NCI-H226 (cell line): ENCODE results near the gene MPPED1.

Source experiments
- DNase-seq: peaks from one replicate; pipeline ENCODE4 v3.0.0-alpha.2; 2015

MPPED1 gene

DNA sequence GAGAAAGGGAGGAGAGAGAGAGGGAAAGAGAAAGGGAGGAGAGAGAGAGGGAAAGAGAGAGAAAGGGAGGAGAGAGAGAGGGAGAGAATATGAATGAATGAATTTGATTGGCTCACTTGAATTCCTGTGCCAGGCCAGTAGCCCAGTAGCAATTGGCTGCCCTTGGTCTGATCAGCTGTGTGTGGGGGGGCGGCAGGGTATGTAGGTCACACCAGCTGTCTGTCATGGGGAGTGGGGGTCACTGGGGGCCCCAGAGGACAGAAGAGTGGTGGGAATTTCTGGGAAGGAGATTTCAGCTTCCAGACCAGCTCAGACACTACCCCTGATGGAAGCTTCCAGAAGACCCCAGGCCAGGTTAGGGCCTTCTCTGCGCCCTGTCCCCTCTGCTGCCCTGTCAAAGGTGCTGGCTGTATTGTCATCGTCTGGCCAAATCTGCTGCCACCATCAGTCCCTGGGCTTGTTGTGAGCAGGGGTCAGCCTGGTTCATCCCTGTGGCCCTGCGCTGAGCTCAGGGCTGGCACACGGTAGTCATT lies 21.1 kb downstream of the MPPED1 start:
- DNase-seq, result no peak

DNA sequence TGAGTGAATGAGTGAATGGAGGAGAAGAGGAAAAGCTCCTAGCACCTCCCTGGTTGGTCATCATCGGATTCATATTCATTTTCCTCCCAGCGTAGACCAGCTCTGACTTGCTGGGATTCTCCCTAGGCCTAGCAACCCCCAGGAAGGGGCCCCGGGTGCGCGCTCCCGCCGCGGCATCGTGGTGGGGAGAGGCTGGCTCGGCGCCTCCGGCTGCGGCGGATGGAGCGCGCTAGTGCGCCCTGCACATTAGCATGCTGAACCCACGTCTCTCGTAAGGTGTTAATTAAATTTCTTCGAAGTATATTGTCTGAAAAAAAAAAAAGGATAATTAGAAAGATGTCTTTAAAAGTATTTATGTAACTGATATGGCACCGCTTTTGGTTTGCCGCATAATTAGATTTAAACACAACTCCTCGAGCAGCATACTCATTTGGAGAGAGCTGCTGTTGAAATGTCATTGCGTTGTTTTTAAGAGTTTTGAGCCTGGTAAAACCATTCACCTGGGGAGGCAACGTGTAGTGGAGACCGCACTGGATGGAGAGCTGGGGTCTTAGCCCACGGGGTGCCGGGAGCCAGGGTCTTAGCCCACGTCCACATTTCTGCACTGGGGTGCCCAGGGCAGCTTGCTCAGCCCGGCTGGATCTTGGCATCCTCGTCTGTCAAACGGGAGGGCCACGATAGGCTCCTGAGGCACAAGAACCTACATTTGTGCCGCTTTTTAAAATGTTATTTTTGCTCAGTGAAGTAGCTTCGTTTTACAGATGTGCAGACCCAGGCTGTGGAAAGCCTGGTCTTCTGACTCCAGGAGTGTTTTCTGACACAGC lies 21.8 kb downstream of the MPPED1 start:
- DNase-seq, result no peak

DNA sequence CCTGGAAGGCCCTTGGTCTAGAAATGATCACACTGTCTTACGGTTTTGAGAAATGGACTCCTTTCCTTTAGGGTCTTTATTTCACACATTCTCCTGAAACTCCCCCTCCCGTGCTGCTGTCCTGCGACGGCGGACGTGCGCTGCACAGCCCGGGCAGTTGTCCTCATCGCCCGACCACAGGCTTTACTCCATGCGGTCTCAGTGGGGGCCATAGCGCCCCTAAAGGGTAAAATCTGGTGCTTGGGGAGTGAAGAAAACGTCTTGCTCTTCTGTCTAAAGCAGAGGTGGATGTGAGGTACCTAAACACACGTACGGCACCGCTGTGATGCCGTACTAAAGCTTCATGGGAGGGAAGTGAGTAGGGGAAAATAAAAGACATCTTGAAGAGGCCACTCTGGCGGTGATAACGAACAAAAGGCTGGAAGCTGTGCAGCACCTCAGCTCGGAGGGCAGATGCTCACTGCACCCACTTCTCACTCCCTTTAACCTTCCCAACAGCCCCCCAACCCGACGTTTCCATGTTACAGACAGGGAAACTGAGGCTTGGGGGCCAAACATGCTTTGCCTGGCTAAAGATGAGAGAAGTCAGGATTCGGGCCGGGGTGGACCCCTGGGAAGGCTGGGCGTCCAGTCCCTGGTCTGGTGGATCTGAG lies 22.6 kb downstream of the MPPED1 start:
- no peak for DNase-seq

DNA sequence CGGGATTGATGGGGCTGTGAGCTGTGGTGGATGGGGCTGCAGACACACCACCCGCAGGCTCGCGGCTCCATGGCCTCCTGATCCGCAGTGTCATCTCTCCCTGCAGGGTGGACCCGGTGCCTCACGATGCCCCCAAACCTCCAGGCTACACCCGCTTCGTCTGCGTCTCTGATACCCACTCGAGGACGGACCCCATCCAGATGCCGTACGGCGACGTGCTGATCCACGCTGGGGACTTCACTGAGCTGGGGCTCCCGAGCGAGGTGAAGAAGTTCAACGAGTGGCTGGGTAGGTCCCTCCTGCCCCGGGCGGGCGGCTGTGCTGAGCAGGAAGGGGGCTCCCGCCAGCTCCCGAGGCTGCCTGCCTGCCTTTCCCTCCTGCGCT lies 23.1 kb downstream of the MPPED1 start:
- DNase-seq, result no peak

DNA sequence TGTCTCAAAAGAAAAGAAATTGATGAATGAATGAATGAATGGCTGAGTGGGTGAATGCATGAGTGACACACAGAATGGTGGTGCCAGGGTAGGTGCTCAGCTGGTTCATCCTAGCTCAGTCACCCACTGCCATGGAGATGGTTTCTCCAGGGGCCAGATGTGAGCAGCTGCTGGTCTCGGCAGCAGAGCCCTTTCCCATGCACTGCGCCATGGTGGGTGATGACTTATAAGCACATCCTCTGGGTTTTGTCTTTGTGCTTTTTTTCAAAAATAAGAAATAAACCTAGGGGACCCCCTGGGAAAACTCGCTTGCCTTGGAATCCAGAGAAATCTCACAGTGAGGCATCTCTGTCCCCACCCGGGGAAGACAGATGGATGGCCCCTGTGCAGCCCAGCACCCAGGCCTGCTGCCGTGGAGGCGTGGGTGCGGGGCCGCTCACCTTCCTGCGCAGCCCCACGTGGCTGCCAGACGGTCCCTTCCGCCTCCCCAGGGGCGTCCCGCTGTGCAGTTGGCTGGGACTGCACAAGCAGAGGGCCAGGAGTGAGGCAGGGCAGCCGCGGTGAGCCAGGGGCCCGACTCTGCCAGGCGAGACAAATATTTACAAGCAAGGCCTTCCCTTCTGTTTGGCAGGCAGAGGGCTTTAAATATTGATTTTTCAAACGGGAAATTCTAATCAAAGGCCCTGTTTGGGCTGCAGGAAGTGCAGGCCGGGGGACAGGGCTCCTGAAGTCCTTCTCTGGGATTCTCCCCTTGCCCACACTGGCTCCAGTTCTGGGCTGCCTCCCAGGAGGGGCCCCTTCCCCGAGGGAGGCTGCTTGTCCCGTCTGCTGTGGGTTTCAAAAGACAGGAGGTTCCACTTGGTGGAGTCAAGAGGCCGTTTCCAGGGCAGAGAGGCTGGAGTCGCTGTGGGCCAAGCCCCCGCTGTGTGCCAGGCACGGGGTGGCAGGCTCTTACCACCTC lies 24.3 kb downstream of the MPPED1 start:
- no peak for DNase-seq

DNA sequence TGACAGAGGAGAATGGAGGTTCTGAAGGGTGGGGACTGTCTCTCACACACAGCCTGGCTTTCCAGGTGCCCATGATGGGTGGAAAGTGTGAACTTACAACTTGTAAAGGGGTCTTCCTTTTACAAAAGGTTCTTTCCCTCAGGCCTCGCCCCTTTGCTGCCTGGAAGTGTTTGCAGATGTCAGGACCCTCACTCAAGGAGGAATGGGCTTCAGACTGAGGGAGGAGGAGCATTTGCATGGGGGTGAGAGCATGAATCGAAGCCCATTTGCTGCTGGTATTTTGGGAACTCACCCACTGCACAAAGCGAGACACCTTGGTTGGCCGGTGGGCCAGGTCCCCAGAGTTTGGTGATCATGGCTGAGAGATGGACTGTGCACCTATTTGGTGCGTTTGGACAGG lies 25.1 kb downstream of the MPPED1 start:
- DNase-seq, result no peak

DNA sequence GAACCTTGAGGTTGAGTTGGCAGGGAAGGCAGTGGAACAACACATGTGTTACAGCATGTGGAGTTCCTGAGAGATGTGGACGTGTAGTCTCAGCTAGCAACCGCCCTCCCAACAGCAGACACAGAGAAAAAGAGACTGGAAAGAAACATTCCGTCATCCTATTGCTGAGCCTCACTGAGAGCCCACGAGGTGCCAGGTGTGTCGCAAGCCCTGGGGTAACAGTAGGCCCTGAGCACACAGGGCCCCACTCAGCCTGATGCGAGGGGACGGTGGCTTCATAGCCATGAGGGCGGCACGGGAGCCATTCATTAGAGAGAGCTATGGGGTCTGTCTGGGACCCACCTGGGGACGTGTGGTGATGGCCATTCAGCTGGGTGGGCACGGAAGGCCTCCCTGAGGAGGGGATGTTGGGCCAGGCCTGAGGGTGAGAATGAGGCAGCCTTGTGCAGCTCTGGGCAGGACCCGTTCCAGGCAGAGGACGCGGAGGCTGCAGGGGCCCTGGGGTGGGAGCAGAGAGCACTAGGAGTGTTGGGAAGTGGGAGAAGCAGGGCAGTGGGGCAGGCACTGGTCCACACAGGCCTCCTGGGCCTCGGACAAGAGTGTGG lies 26.2 kb downstream of the MPPED1 start:
- DNase-seq, result no peak

DNA sequence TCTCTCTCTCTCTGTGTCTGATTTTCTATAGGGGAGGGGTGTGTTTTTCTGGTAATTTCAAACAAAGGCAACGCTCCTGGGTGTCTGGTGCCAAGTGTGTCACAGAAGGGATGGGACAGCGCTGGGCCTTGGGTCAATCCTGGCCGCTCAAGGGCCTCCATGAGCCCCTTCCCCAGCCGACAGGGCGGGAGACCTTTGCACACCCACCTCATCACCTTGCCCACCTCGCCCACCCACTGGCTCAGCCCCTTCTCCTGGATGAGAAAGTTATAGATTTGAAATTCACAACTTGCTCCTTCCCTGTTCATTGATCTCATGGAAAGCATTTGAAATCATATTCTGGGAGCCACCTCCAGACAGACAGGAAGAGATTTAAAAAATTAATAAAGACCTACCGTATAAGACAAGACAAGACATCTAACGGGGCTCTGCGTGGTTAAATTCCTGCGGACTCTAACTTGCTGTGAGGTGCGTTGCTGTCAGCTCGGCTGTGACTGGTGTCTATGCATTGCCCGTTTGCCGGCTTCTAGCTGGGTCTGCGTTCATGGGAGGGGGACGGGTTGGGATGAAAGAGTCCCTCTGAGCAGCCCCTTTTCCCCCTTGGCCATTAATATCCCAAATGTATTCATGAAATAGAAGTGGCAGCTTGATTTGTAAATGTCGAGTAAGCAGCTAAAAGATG lies 27.0 kb downstream of the MPPED1 start:
- no peak for DNase-seq

DNA sequence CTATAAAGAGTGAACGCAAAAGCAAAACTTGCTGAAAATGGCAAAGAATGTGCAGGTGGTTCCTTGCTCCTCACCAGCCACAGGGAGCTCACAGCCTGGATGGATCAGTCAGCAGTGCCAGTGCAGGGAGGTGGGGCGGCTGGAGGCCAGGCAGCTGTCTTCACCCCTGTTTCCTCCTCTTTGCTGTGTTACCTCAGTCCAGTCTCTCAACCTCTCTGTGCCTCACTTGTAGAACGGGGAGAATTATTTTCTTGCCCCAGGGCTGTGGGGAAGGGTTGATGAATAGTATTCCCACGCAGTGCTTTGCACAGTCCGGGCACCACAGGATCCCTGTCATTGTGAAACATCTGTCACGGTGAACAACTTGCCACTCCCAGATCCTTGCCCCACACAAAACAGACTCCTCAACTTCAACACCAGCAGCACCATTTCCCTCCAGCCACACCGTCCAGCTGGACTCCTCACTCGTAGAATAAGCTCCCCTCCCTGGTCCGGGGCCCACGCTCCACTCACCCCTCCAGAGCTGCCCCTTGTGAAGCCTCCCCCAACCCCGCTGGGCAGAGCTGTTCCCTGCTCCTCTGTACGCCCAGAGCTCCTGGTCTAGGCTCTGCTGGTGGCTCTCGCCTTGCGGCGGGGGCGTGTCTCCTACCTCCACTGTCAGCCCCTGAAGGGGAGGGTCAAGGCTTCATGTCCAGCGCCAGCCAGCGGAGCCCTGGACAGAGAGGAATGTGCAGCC lies 27.7 kb downstream of the MPPED1 start:
- DNase-seq, result no peak

DNA sequence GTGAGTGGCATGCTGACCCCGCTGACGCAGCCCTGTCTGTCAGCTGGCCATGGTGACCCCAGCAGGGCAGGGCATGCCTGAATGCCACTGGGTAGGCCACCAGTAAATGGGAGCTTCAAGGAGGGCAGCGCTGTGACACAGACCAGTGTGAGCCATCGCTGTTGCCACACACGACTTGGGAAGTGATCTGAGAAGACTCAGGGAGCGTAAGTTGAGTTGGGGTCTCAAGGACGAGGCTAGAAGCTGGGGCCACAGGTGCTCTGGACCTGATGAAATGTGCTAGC lies 28.2 kb downstream of the MPPED1 start:
- no peak for DNase-seq

DNA sequence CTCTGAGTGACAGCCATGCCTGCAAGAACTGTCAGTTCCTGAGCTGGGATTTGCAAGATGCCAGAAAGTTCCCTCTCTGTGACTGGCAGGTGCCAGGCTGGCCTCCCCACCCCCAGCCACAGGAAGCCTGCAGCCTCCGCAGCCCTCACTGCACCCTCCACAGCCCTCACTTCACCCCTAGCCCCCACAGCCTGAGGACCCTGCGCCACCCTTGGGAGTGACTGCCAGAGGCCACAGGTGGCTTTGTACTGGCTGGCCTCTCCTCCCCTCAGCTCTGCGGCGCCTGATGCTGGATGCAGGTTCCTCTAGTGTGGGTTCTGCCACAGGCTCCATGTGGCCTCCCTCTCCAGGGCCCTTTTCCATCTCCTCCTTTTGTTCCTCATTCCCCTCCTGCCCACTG lies 28.7 kb downstream of the MPPED1 start:
- no peak for DNase-seq

DNA sequence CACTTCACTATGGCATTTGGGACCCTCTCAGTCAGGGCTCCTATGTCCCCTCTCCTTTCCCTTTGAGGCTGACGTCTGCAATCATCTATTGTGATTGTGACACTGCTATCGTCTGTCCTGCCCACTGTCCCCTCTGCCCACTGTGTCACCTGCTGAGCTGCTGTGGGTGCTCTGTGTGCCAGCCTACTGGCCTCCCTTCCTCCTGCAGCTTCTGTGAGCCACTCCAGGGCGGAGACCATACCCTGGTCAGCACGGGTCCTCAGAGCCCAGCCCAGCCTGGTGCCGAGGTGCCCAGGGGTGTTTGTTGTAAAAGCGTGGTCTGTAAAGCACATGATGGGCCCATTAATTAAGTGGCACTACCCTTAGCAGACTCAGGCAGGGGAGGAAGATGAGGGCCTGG lies 29.4 kb downstream of the MPPED1 start:
- DNase-seq, result no peak

DNA sequence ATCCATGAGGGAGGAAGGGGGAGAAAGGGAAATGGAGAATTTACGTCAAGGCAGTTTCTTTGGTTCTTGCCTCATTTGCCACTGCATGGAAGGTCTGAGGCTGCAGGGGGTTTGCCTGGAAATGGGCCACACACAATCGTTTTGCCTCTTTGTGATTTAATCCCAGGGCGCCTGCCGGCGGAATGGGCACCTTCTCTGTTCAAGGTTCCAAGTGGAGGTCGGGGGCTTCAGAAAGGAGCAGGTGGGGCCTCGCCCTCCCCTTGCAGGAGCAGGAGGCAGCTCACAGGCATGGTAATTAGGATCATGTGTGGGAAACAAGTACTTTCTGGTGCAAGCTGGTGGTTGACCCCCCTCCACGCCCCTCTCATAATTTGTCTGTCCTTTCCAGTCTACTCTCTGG lies 29.9 kb downstream of the MPPED1 start:
- no peak for DNase-seq

DNA sequence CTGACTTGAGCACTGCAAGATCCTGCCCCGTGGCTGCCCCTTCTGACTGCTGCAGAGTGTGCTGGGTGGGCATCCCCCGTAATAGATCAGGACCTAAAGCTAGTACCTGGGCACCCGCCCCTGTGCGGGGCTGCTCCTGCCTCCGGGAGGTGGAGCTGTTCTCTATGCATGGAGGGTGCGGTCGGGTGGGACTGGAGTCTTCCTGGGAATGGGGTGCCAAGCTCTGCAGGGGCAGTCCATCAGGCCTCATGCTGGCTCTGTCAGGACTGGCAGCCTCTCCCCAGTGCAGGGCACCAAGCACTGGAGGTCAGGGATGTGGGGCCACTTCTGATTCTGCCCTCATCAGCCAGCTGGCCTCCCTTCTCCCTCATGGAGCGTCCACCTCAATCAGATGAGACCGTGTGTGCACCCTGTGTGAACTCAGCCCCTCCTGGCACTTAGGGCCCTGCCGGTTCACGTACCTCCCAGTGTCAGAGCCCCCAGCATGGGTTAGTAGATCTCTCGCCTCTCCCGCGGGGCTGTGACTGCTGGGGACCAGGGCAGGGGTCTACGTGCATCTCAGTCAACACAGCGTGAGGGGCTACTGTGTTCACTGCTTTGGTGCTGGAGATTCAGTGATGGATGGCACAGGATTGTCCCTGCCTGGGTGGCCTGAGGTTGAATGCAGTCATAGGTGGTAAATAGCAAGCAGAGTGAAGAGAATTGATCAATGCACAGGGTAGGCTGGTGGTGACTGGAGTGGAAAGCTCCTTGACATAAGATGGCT lies 30.8 kb downstream of the MPPED1 start:
- no peak for DNase-seq

DNA sequence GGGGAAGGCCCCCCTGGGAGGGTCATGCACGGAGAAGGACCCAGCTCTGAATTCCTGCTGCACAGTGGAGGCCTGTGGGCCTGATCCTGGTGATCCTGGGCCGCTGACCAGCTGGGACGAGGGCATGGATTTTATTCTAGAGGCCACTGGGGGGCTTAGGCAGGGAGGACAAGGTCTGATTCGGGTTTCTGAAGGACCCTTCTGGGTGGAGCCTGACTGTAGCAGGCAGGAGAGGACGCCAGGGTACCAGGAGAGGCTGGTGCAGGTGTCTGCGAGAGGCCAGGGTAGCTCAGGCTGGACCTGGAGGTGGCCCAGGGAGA lies 31.3 kb downstream of the MPPED1 start:
- DNase-seq, result no peak

DNA sequence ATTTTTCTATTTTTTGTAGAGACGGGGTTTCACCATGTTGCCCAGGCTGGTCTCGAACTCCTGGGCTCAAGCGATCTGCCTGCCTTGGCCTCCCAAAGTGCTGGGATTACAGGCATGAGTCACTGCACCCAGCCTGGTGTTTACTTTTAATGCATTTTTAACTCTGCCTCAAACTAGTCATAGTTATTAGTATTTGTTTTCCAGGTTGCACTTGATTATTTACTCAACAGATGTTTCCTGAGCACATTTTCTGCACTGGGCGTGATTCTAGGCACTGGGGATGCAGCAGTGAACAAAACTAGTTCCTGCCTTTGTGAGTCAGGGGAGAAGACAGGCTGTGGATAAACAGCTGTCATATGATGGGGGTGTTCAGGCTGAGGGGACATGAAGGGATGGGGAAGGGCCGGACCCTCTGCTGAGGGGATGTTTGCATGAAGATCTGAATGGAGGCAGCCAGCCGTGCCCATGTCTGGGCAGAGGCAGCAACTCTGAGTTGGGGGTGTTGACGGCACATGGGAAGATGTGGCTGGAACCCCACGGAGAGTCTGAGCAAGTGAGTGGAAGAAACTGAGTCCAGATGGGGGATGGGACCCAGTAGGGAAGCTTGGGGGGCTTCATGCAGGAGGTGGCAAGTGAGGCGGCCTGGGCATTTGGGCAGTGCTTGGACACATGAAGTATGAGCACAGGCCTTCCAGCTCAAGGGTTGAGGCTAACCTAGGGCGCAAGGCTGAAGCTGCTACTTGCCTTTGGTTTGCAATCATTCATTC lies 34.4 kb downstream of the MPPED1 start:
- no peak for DNase-seq

DNA sequence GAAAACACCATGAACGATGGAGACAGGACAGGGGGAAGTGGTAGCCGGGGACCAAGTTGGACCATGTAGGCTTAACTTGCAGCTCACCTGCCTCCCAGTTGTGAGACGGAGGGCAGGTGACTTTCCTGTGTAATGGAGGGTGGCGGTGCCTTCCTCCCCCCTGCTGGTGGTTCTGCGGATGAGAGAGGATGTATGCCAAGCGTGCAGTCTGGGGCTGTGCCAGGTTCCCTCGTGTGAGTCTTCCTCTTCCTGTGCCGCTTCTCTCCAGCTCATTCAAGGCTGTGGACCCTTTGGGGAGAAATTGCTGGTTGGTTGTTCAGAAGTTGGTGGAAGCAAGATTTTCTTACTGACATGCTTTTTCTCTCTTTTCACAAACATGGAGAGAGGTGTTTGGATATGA lies 35.1 kb downstream of the MPPED1 start:
- DNase-seq, result no peak

DNA sequence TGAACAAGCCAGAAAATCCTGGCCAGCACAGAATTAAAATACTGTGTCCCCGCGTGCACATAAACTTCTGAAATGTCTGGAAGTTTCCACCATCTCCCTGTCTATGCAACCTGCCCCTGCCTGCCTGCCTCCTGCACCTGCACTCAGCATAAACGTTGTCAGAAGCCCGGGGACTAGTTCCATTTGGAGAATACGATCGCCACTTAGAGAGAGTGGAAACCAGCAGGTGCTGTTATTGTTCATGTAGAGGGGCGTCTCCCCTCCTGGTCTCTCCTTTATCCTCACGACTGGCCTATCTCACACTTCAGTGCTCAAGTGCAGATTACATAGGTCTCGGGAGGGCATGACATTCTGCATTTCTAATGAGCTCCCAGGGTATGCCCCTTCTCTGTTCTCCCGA lies 35.6 kb downstream of the MPPED1 start:
- DNase-seq, result no peak

DNA sequence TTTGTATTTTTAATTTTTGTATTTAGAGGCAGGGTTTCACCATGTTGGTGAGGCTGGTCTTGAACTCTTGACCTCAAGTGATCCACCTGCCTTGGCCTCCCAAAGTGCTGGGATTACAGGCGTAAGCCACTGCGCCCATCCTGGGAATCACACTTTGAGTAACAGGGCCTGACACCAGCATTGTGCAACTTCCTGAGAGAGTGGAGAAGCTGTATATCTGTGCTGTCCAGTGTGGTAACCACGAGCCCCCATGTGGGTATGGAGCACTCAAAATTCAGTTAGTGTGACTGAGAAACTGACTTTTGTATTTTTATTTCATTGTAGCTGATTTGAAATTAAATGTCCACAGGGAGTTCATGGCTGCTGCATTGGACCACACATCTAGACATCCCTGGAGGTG lies 36.2 kb downstream of the MPPED1 start:
- no peak for DNase-seq

DNA sequence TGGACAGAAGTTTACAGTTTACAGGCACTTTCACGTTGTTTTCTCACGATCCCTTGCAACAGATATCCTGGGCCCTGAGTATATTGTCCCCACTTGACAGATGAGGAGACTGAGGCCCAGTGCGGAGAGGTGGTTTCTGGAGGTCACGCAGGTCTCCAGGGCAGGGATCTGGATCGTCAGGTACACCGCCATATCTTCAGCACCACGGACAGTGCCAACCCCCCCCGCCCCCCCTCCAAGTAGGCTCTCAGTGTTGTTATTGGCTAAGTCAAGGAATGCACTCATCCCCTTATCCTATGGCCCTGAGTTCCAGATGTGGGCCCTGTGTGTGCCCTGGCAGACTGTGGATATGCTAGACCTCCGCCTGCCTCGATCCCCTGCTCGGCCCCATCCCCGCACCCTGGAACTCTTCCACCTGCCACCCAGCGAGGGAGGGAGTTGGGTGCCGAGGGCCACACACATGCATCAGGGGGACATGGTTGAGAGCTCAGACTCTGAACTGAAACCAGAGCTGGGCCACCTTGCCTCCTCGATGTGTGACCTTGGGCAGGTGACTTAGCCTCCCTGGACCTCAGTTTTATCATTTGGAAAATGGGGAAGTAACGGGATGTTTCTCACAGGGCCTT lies 37.5 kb downstream of the MPPED1 start:
- no peak for DNase-seq
